HepG2 (cell line): ENCODE measurements around the gene ITGB2.

Source experiments
- BRCA1 ChIP-seq: sonication (generic); formaldehyde crosslinking; IDR thresholded peaks from 2 replicates; pipeline ENCODE4 v1.4.0; 2020; ENCODE audit warnings: missing genetic modification reagents
- CBFB ChIP-seq: sonication (generic); formaldehyde crosslinking; IDR thresholded peaks from 2 replicates; pipeline ENCODE4 v1.4.0; 2020; ENCODE audit warnings: missing genetic modification reagents
- CTCF ChIP-seq: sonication (generic); formaldehyde crosslinking; IDR thresholded peaks from 2 replicates; pipeline ENCODE4 v1.5.0; 2020; ENCODE audit warnings: mild to moderate bottlenecking, missing genetic modification reagents, moderate library complexity
- DPF2 ChIP-seq: sonication (generic); formaldehyde crosslinking; IDR thresholded peaks from 2 replicates; pipeline ENCODE4 v1.4.0; 2020; ENCODE audit warnings: mild to moderate bottlenecking, low read depth, missing genetic modification reagents, borderline replicate concordance
- ETV6 ChIP-seq: sonication (generic); formaldehyde crosslinking; conservative IDR thresholded peaks from 2 replicates; pipeline ENCODE4 v1.4.0; 2020; ENCODE audit warnings: missing genetic modification reagents
- FOXA3 ChIP-seq: IDR thresholded peaks from 2 replicates; pipeline ENCODE4 v1.6.1; 2016; ENCODE audit warnings: missing genetic modification reagents, missing compliant biosample characterization
- HNF4G ChIP-seq, 2 experiments: sonication (generic) in 1 of 2; formaldehyde crosslinking in 1 of 2; IDR thresholded peaks; 2 replicates each; pipeline versions ENCODE4 v1.4.0 to v1.6.1; 2011 to 2020; ENCODE audit warnings: borderline replicate concordance in 2 of 2, low read depth in 2 of 2, mild to moderate bottlenecking in 2 of 2, low read length in 1 of 2, missing genetic modification reagents in 1 of 2, moderate library complexity in 1 of 2
- POLR2A ChIP-seq, 2 experiments: IDR thresholded peaks; 2 replicates each; pipeline ENCODE4 v1.6.1; 2011; ENCODE audit warnings: low read depth in 2 of 2, low read length in 2 of 2, mild to moderate bottlenecking in 1 of 2, moderate library complexity in 1 of 2; ENCODE audit not compliant: insufficient read depth in 1 of 2
- POLR2AphosphoS5 ChIP-seq: IDR thresholded peaks from 2 replicates; pipeline ENCODE4 v1.6.1; 2012; ENCODE audit warnings: low read depth, low read length
- ZNF121 ChIP-seq: sonication (generic); formaldehyde crosslinking; IDR thresholded peaks from 2 replicates; pipeline ENCODE4 v1.5.0; 2020; ENCODE audit warnings: mild to moderate bottlenecking, missing genetic modification reagents
- ZNF652 ChIP-seq: IDR thresholded peaks from 2 replicates; pipeline ENCODE4 v1.6.1; 2016; ENCODE audit warnings: low read depth, borderline replicate concordance
- ZNF839 ChIP-seq: sonication (generic); formaldehyde crosslinking; IDR thresholded peaks from 2 replicates; pipeline ENCODE4 v1.4.0; 2020; ENCODE audit warnings: missing genetic modification reagents, mild to moderate bottlenecking, borderline replicate concordance
- TF ChIP-seq, protein P1 (sequence below): sonication (generic); formaldehyde crosslinking; IDR thresholded peaks from 2 replicates; pipeline ENCODE4 v1.5.1; 2020; ENCODE audit warnings: mild to moderate bottlenecking, missing genetic modification reagents
- TF ChIP-seq, protein P2 (sequence below): sonication (generic); formaldehyde crosslinking; IDR thresholded peaks from 2 replicates; pipeline ENCODE4 v1.4.0; 2020; ENCODE audit warnings: missing genetic modification reagents

GRCh38 chr21:44890338-44890931 lies 30.3 kb downstream of the ITGB2 start:
- TF ChIP-seq POLR2A (IDR thresholded peaks at IDR 0.05; ENCODE audit: insufficient read depth in 1 of 2, low read depth in 2 of 2, low read length in 2 of 2) (no peak), CBFB (CRISPR knock-in tag) (no peak), CTCF (CRISPR knock-in tag) (0 out of 2 replicates have a peak, but pooled peaks have one; percentile 17), HNF4G (IDR thresholded peaks at IDR 0.05; ENCODE audit: borderline replicate concordance, low read depth, low read length) (no peak), HNF4G (CRISPR knock-in tag; IDR thresholded peaks at IDR 0.05; ENCODE audit: borderline replicate concordance, low read depth) (no peak), POLR2AphosphoS5 (no peak), BRCA1 (no peak), ZNF652 (CRISPR knock-in tag) (no peak), ZNF121 (CRISPR knock-in tag) (no peak), ETV6 (CRISPR knock-in tag) (no peak), FOXA3 (no peak), DPF2 (no peak), ZNF839 (no peak)
- TF ChIP-seq, protein P1, sequence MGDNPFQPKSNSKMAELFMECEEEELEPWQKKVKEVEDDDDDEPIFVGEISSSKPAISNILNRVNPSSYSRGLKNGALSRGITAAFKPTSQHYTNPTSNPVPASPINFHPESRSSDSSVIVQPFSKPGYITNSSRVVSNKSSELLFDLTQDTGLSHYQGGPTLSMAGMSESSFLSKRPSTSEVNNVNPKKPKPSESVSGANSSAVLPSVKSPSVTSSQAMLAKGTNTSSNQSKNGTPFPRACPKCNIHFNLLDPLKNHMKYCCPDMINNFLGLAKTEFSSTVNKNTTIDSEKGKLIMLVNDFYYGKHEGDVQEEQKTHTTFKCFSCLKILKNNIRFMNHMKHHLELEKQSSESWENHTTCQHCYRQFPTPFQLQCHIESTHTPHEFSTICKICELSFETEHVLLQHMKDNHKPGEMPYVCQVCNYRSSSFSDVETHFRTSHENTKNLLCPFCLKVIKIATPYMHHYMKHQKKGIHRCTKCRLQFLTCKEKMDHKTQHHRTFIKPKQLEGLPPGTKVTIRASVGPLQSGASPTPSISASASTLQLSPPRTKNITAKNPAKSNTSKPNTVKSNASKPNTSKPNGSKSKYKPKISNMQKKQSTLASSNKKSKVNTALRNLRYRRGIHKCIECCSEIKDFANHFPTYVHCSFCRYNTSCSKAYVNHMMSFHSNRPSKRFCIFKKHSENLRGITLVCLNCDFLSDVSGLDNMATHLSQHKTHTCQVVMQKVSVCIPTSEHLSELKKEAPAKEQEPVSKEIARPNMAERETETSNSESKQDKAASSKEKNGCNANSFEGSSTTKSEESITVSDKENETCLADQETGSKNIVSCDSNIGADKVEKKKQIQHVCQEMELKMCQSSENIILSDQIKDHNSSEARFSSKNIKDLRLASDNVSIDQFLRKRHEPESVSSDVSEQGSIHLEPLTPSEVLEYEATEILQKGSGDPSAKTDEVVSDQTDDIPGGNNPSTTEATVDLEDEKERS (CRISPR knock-in tag): no peak
- TF ChIP-seq, protein P2, sequence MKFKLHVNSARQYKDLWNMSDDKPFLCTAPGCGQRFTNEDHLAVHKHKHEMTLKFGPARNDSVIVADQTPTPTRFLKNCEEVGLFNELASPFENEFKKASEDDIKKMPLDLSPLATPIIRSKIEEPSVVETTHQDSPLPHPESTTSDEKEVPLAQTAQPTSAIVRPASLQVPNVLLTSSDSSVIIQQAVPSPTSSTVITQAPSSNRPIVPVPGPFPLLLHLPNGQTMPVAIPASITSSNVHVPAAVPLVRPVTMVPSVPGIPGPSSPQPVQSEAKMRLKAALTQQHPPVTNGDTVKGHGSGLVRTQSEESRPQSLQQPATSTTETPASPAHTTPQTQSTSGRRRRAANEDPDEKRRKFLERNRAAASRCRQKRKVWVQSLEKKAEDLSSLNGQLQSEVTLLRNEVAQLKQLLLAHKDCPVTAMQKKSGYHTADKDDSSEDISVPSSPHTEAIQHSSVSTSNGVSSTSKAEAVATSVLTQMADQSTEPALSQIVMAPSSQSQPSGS (CRISPR knock-in tag): no peak
